ENCODE data around the gene NOPCHAP1. TPM values are rescaled to one million over a fixed set of nuclear protein-coding genes. Genes with fewer than 3 reads are reported as not detected.

NOPCHAP1 gene
- total RNA-seq, 1 experiment from 2014 or later: 37.8 TPM

- ATAC-seq (no peak), DNase-seq (no peak)
- no peaks in the 10 kb centered on the region for H3K9me2 ChIP-seq (replicated peaks; ENCODE audit: low read length)
- H3K9me3 ChIP-seq (ENCODE audit: low read length): no peaks in the 10 kb centered on the region
- no peak overlapping the region for H3K4me2 ChIP-seq (ENCODE audit: low read length)
- no peaks in the 10 kb centered on the region for H4K20me1 ChIP-seq (ENCODE audit: low read length)
- no peak overlapping the region for H3K4me3 ChIP-seq (ENCODE audit: low read length)
- no peak overlapping the region for H3K27ac ChIP-seq (ENCODE audit: low read length)
- H3K79me2 ChIP-seq (ENCODE audit: low read length): peaks cover 3% of the 10 kb centered on the region; the same call in 1 of the 2 replicates
- H3K9ac ChIP-seq (ENCODE audit: low read length): no peak overlapping the region
- intact Hi-C loops (cut with micrococcal nuclease): no loop called here
- BruUV-seq (replicated peaks): no TSS peak
- ChIA-PET CTCF (no interaction called here), POLR2A (ENCODE audit: unreplicated experiment) (no interaction called here)
- TF ChIP-seq EZH2phosphoT487 (IDR thresholded peaks at IDR 0.05; ENCODE audit: borderline replicate concordance, low read length) (no peak), EZH2 (IDR thresholded peaks at IDR 0.05; ENCODE audit: low read length, unreplicated experiment) (no peak)
- TF ChIP-seq, protein P1, sequence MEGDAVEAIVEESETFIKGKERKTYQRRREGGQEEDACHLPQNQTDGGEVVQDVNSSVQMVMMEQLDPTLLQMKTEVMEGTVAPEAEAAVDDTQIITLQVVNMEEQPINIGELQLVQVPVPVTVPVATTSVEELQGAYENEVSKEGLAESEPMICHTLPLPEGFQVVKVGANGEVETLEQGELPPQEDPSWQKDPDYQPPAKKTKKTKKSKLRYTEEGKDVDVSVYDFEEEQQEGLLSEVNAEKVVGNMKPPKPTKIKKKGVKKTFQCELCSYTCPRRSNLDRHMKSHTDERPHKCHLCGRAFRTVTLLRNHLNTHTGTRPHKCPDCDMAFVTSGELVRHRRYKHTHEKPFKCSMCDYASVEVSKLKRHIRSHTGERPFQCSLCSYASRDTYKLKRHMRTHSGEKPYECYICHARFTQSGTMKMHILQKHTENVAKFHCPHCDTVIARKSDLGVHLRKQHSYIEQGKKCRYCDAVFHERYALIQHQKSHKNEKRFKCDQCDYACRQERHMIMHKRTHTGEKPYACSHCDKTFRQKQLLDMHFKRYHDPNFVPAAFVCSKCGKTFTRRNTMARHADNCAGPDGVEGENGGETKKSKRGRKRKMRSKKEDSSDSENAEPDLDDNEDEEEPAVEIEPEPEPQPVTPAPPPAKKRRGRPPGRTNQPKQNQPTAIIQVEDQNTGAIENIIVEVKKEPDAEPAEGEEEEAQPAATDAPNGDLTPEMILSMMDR (conservative IDR thresholded peaks at IDR 0.05; ENCODE audit: low read depth, low read length): no peak
- H3K36me3 ChIP-seq (ENCODE audit: low read depth, low read length): peaks cover 15% of the 10 kb centered on the region; the same call in 1 of the 2 replicates
- H2AFZ ChIP-seq (ENCODE audit: low read length): no peak overlapping the region
- H3F3A ChIP-seq (ENCODE audit: low read length, unreplicated experiment): no peaks in the 10 kb centered on the region
- no peaks in the 10 kb centered on the region for H3K27me3 ChIP-seq (ENCODE audit: low read length)
- H3K4me1 ChIP-seq (ENCODE audit: insufficient read depth, low read length): peaks cover 9% of the 10 kb centered on the region
Observed at GRCh38 chr12:105018776-105019175, 32.7 kb downstream of the NOPCHAP1 start.

DNA sequence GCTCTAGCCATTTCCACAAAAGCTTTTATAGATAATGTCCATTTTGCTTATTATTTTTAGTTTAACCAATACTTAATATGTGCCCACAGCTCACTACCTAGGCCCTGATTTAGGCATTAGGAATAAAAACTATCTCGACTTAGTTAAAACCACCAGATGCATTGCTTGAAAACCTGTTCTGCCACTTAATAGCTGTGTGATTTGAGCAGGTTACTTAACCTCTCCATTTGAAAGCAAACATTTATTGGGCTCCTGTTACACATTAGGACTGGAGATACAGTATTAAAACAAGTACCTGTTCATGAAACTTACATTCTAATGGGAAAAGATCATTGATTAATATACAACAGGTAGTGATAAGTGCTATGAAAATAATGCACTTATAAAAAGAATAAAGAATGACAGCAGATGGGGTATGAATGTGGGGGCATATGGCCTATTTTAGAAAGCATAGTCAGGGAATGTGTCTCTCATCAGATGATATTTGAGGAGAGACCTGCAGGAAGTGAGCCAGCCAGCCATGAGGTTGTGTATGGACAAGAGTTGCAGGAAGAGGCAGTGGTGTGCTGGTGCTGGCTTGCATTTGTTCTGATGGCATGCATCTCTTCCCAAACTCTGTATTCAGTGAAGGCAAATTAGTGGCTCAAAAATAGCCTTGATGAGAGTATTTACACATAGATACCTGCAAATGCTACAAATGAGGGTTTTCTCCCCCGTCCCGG, 34.3 kb downstream of the NOPCHAP1 start:
- Histone ChIP-seq H3K9me3 (ENCODE audit: low read length) (no peaks in the 10 kb centered on the region), H3K4me3 (ENCODE audit: low read length) (no peak overlapping the region), H3K9ac (ENCODE audit: low read length) (no peak overlapping the region), H3K4me1 (ENCODE audit: insufficient read depth, low read length) (peaks cover 9% of the 10 kb centered on the region), H3K36me3 (ENCODE audit: low read depth, low read length) (peaks cover 6% of the 10 kb centered on the region; the same call in 1 of the 2 replicates), H3K79me2 (ENCODE audit: low read length) (peaks cover 3% of the 10 kb centered on the region; the same call in 1 of the 2 replicates), H2AFZ (ENCODE audit: low read length) (no peak overlapping the region), H3F3A (ENCODE audit: low read length, unreplicated experiment) (no peaks in the 10 kb centered on the region), H4K20me1 (ENCODE audit: low read length) (no peaks in the 10 kb centered on the region), H3K27me3 (ENCODE audit: low read length) (no peaks in the 10 kb centered on the region), H3K4me2 (ENCODE audit: low read length) (no peak overlapping the region), H3K27ac (ENCODE audit: low read length) (no peak overlapping the region), H3K9me2 (replicated peaks; ENCODE audit: low read length) (no peaks in the 10 kb centered on the region)
- CTCF ChIA-PET: no interaction called here
- POLR2A ChIA-PET (ENCODE audit: unreplicated experiment): no interaction called here
- intact Hi-C loops (cut with micrococcal nuclease): no loop called here
- peak; percentile 43; the same call in 1 of the 2 replicates for ATAC-seq
- no TSS peak for BruUV-seq (replicated peaks)
- DNase-seq: peak; percentile 59
- TF ChIP-seq, protein P1 (conservative IDR thresholded peaks at IDR 0.05; ENCODE audit: low read depth, low read length): no peak
- no peak for TF ChIP-seq EZH2phosphoT487 (IDR thresholded peaks at IDR 0.05; ENCODE audit: borderline replicate concordance, low read length)
- TF ChIP-seq EZH2 (IDR thresholded peaks at IDR 0.05; ENCODE audit: low read length, unreplicated experiment): no peak

- Histone ChIP-seq H3K27ac (ENCODE audit: low read length) (no peak overlapping the region), H3K79me2 (ENCODE audit: low read length) (no peaks in the 10 kb centered on the region), H3K9ac (ENCODE audit: low read length) (no peak overlapping the region), H3K4me1 (ENCODE audit: insufficient read depth, low read length) (peaks cover 8% of the 10 kb centered on the region), H3K4me2 (ENCODE audit: low read length) (no peak overlapping the region), H3K9me2 (replicated peaks; ENCODE audit: low read length) (no peaks in the 10 kb centered on the region), H3F3A (ENCODE audit: low read length, unreplicated experiment) (no peaks in the 10 kb centered on the region), H3K36me3 (ENCODE audit: low read depth, low read length) (no peaks in the 10 kb centered on the region), H4K20me1 (ENCODE audit: low read length) (no peaks in the 10 kb centered on the region), H3K4me3 (ENCODE audit: low read length) (no peak overlapping the region), H3K27me3 (ENCODE audit: low read length) (no peaks in the 10 kb centered on the region), H2AFZ (ENCODE audit: low read length) (no peak overlapping the region), H3K9me3 (ENCODE audit: low read length) (no peaks in the 10 kb centered on the region)
- POLR2A ChIA-PET (ENCODE audit: unreplicated experiment): interaction anchor here (0.6 kb wide), 1 partner anchor 501 kb away, joined by 11 read pairs; no protein-coding TSS in a partner anchor
- DNase-seq: no peak
- no TSS peak for BruUV-seq (replicated peaks)
- no peak for TF ChIP-seq EZH2phosphoT487 (IDR thresholded peaks at IDR 0.05; ENCODE audit: borderline replicate concordance, low read length)
- TF ChIP-seq EZH2 (IDR thresholded peaks at IDR 0.05; ENCODE audit: low read length, unreplicated experiment): no peak
- TF ChIP-seq, protein P1 (conservative IDR thresholded peaks at IDR 0.05; ENCODE audit: low read depth, low read length): no peak
- CTCF ChIA-PET: no interaction called here
- intact Hi-C loops (cut with micrococcal nuclease): no loop called here
- ATAC-seq: no peak
Observed at GRCh38 chr12:105024928-105025327, 38.8 kb downstream of the NOPCHAP1 start.

All from PC-3 (cell line).